ENCODE measurements around the gene FBRSL1.

GRCh38 chr12:132485619-132486018 lies 4.3 kb upstream of the FBRSL1 start:
- TF ChIP-seq TAF1 (IDR thresholded peaks at IDR 0.05; ENCODE audit: borderline replicate concordance, low read depth, low read length) (no peak), CTCF (IDR thresholded peaks at IDR 0.05) (no peak)

Data from SK-N-SH (cell line).